Stimulated activated CD4-positive, alpha-beta T cell treated with anti-CD3 and anti-CD28 coated beads, TNF-alpha, amount 100 ng/mL, for 24 hours (primary cell): ENCODE data around the gene KRT36.

Experiments used
- DNase-seq, 3 experiments: peaks; one replicate each; pipeline ENCODE4 v3.0.0-alpha.2; 2020; ENCODE audit warnings: low read depth in 3 of 3

Gene KRT36

DNA sequence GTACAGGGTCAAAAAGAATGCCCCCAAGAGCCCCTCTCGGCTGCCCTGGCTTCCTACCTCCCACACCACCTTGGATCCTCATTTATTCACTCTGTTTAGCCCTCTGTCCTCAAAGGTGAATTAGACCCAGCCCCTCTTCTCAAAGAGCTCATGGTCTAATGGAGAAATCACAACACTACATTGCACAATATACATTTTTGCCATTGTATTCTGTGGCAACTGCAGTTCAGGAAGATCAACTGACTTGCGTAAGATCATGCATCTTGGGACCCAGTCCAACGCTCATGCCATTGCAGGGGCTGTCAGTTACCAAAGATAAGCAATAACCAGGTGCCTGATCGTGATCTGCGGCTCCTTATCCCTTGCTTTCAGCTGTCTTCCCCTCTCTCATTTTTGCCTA is 50.3 kb downstream of the KRT36 start:
- DNase-seq: no peak

- no peak for DNase-seq
Measured at GRCh38 chr17:41437769-41438168, 51.9 kb downstream of the KRT36 start.

GRCh38 chr17:41437254-41437653 is 52.5 kb downstream of the KRT36 start:
- DNase-seq: no peak
